Amniotic stem cell (primary cell): ENCODE data around the gene KCNC2.

ENCODE experiments used
- DNase-seq: peaks from one replicate; lab custom pipeline; 2025; lab: John Stamatoyannopoulos, UW

KCNC2 gene

GRCh38 chr12:75058228-75058627 is 151.4 kb downstream of the KCNC2 start:
- DNase-seq = no peak

- DNase-seq = no peak
Observed at GRCh38 chr12:75048767-75049166, 160.9 kb downstream of the KCNC2 start.

- DNase-seq = no peak
Observed at GRCh38 chr12:75047885-75048525, 161.6 kb downstream of the KCNC2 start.

- no peak for DNase-seq
Observed at GRCh38 chr12:75042125-75042524, 167.5 kb downstream of the KCNC2 start.

GRCh38 chr12:75041472-75041871 is 168.2 kb downstream of the KCNC2 start:
- no peak for DNase-seq

GRCh38 chr12:75020068-75020557 is 189.5 kb downstream of the KCNC2 start:
- no peak for DNase-seq

- no peak for DNase-seq
Observed at GRCh38 chr12:75011120-75011519, 198.5 kb downstream of the KCNC2 start.

GRCh38 chr12:75007133-75007532 is 202.5 kb downstream of the KCNC2 start:
- DNase-seq = no peak

GRCh38 chr12:75000120-75000519 is 209.5 kb downstream of the KCNC2 start:
- no peak for DNase-seq

- no peak for DNase-seq
Observed at GRCh38 chr12:74999474-74999873, 210.2 kb downstream of the KCNC2 start.
